Astrocyte (in vitro differentiated cells and primary cell): ENCODE data around the gene GRIK1. TPM values are rescaled to one million over a fixed set of nuclear protein-coding genes. Genes with fewer than 3 reads are reported as not detected.

Experiments
- DNase-seq: peaks from one replicate; pipeline ENCODE4 v3.0.0-alpha.2; 2010; ENCODE audit warnings: low read depth
- FAIRE-seq: peaks from 2 replicates; lab custom pipeline; 2011; peaks lifted over from hg19 to GRCh38; lab: Jason Lieb, UNC
- H2AFZ ChIP-seq: 2 replicates; pipeline ENCODE4 v1.6.0; 2012; ENCODE audit warnings: low read depth, low read length, inconsistent platforms
- H3K27ac ChIP-seq: 2 replicates; pipeline ENCODE4 v1.5.1; 2011; ENCODE audit warnings: low read depth, low read length, inconsistent platforms
- H3K27me3 ChIP-seq: 2 replicates; pipeline ENCODE4 v1.6.0; 2011; ENCODE audit warnings: low read length, inconsistent platforms; ENCODE audit not compliant: insufficient read depth
- H3K36me3 ChIP-seq: 2 replicates; pipeline ENCODE4 v1.5.1; 2011; ENCODE audit warnings: low read length, inconsistent platforms; ENCODE audit not compliant: insufficient read depth
- H3K4me1 ChIP-seq: 2 replicates; pipeline ENCODE4 v1.5.1; 2011; ENCODE audit warnings: low read length, inconsistent platforms; ENCODE audit not compliant: insufficient read depth
- H3K4me2 ChIP-seq: 2 replicates; pipeline ENCODE4 v1.6.0; 2012; ENCODE audit warnings: low read length, inconsistent platforms
- H3K4me3 ChIP-seq: 2 replicates; pipeline ENCODE4 v1.5.1; 2011; ENCODE audit warnings: low read depth, mild to moderate bottlenecking, low read length, inconsistent platforms; ENCODE audit not compliant: insufficient read depth
- H3K79me2 ChIP-seq: 2 replicates; pipeline ENCODE4 v1.6.0; 2012; ENCODE audit warnings: mild to moderate bottlenecking, low read length, inconsistent platforms; ENCODE audit not compliant: insufficient read depth
- H3K9ac ChIP-seq: 2 replicates; pipeline ENCODE4 v1.6.0; 2012; ENCODE audit warnings: mild to moderate bottlenecking, low read length, inconsistent platforms
- H3K9me3 ChIP-seq: 2 replicates; pipeline ENCODE4 v1.5.1; 2012; ENCODE audit warnings: low read depth, mild to moderate bottlenecking, low read length, inconsistent platforms; ENCODE audit not compliant: insufficient read depth
- H4K20me1 ChIP-seq: 2 replicates; pipeline ENCODE4 v1.6.0; 2012; ENCODE audit warnings: low read length, inconsistent platforms; ENCODE audit not compliant: insufficient read depth
- H3K27ac Mint-ChIP-seq: one replicate; pipeline ENCODE4 v1.8.0; 2021; ENCODE audit warnings: mild to moderate bottlenecking, mixed read lengths; ENCODE audit not compliant: unreplicated experiment
- H3K27me3 Mint-ChIP-seq: one replicate; pipeline ENCODE4 v1.8.0; 2021; ENCODE audit warnings: low read depth, mixed read lengths; ENCODE audit not compliant: unreplicated experiment
- H3K36me3 Mint-ChIP-seq: one replicate; pipeline ENCODE4 v1.8.0; 2021; ENCODE audit warnings: low read depth, mixed read lengths; ENCODE audit not compliant: unreplicated experiment
- H3K4me1 Mint-ChIP-seq: one replicate; pipeline ENCODE4 v1.8.0; 2021; ENCODE audit warnings: low read depth, mixed read lengths; ENCODE audit not compliant: unreplicated experiment
- H3K4me3 Mint-ChIP-seq: one replicate; pipeline ENCODE4 v1.8.0; 2021; ENCODE audit warnings: mild to moderate bottlenecking, moderate library complexity, mixed read lengths; ENCODE audit not compliant: unreplicated experiment
- H3K9me3 Mint-ChIP-seq: one replicate; pipeline ENCODE4 v1.8.0; 2021; ENCODE audit warnings: mild to moderate bottlenecking, mixed read lengths; ENCODE audit not compliant: unreplicated experiment
- EZH2 ChIP-seq: IDR thresholded peaks from 2 replicates; pipeline ENCODE4 v1.6.1; 2012; ENCODE audit warnings: mild to moderate bottlenecking, low read length, inconsistent platforms; ENCODE audit not compliant: insufficient read depth
- total RNA-seq: library from RNA; stranded (reverse); gene quantifications from 2 replicates; pipeline ENCODE4 v1.2.1, GENCODE V29; 2021
- TF ChIP-seq, protein P1 (sequence below): IDR thresholded peaks from 2 replicates; pipeline ENCODE4 v1.5.1; 2011; ENCODE audit warnings: low read depth, mild to moderate bottlenecking, inconsistent platforms, low read length, moderate library complexity; ENCODE audit not compliant: insufficient read depth

The GRIK1 gene
- total RNA-seq, 1 donor from 2014 or later: not detected

GRCh38 chr21:29953690-29954089 lies 13.9 kb upstream of the GRIK1 start:
- no peaks in the 10 kb centered on the region for H3K27me3 ChIP-seq
- H3K9ac ChIP-seq: no peak overlapping the region
- Mint-ChIP-seq H3K4me1 (no peaks in the 10 kb centered on the region), H3K27ac (no peak overlapping the region), H3K4me3 (no peak overlapping the region), H3K9me3 (no peaks in the 10 kb centered on the region), H3K36me3 (no peaks in the 10 kb centered on the region), H3K27me3 (no peaks in the 10 kb centered on the region)
- no peaks in the 10 kb centered on the region for H3K79me2 ChIP-seq
- H3K4me2 ChIP-seq: no peak overlapping the region
- no peak overlapping the region for H2AFZ ChIP-seq
- H4K20me1 ChIP-seq: no peaks in the 10 kb centered on the region
- H3K27ac ChIP-seq: no peak overlapping the region
- H3K36me3 ChIP-seq: no peaks in the 10 kb centered on the region
- TF ChIP-seq, protein P1, sequence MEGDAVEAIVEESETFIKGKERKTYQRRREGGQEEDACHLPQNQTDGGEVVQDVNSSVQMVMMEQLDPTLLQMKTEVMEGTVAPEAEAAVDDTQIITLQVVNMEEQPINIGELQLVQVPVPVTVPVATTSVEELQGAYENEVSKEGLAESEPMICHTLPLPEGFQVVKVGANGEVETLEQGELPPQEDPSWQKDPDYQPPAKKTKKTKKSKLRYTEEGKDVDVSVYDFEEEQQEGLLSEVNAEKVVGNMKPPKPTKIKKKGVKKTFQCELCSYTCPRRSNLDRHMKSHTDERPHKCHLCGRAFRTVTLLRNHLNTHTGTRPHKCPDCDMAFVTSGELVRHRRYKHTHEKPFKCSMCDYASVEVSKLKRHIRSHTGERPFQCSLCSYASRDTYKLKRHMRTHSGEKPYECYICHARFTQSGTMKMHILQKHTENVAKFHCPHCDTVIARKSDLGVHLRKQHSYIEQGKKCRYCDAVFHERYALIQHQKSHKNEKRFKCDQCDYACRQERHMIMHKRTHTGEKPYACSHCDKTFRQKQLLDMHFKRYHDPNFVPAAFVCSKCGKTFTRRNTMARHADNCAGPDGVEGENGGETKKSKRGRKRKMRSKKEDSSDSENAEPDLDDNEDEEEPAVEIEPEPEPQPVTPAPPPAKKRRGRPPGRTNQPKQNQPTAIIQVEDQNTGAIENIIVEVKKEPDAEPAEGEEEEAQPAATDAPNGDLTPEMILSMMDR: no peak
- no peak for TF ChIP-seq EZH2
- no peaks in the 10 kb centered on the region for H3K9me3 ChIP-seq
- FAIRE-seq (no peak), DNase-seq (no peak)
- no peak overlapping the region for H3K4me3 ChIP-seq
- H3K4me1 ChIP-seq: no peaks in the 10 kb centered on the region

DNA sequence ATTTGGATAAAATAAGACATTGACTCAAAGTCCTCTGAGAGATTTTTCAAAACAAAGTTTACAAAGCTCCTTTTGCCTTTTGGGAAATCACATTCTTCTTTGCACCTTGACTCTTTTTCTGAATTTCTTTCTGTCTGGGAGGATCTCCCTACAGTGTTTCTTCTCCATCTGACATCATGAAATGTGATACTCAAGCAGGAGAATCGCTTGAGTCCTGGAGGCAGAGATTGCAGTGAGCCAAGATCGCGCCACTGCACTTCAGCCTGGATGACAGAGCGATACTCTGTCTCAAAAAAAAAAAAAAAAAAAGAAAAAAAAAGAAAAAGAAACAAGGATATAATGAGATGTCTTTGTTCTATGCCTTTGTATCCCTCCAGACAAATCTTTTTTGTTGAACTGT lies 13.3 kb upstream of the GRIK1 start:
- H3K27ac Mint-ChIP-seq: no peak overlapping the region
- Histone ChIP-seq H4K20me1 (no peaks in the 10 kb centered on the region), H3K27me3 (no peaks in the 10 kb centered on the region), H3K9me3 (no peaks in the 10 kb centered on the region), H3K4me3 (no peak overlapping the region), H3K4me1 (no peaks in the 10 kb centered on the region), H3K27ac (no peak overlapping the region), H3K79me2 (no peaks in the 10 kb centered on the region), H2AFZ (no peak overlapping the region), H3K9ac (no peak overlapping the region), H3K4me2 (no peak overlapping the region), H3K36me3 (no peaks in the 10 kb centered on the region)
- no peak for TF ChIP-seq EZH2
- TF ChIP-seq, protein P1: no peak
- no peaks in the 10 kb centered on the region for H3K36me3 Mint-ChIP-seq
- no peaks in the 10 kb centered on the region for H3K9me3 Mint-ChIP-seq
- H3K27me3 Mint-ChIP-seq: no peaks in the 10 kb centered on the region
- no peak overlapping the region for H3K4me3 Mint-ChIP-seq
- no peak for FAIRE-seq
- no peak for DNase-seq
- H3K4me1 Mint-ChIP-seq: no peaks in the 10 kb centered on the region

- no peak overlapping the region for H3K4me3 ChIP-seq
- H3K36me3 Mint-ChIP-seq: no peaks in the 10 kb centered on the region
- H3K27me3 ChIP-seq: peaks cover 2% of the 10 kb centered on the region
- no peak overlapping the region for H3K27ac Mint-ChIP-seq
- H4K20me1 ChIP-seq: no peaks in the 10 kb centered on the region
- H3K4me2 ChIP-seq: no peak overlapping the region
- no peaks in the 10 kb centered on the region for H3K27me3 Mint-ChIP-seq
- H3K27ac ChIP-seq: no peak overlapping the region
- no peaks in the 10 kb centered on the region for H3K4me1 ChIP-seq
- no peak overlapping the region for H2AFZ ChIP-seq
- TF ChIP-seq, protein P1: no peak
- no peak for TF ChIP-seq EZH2
- no peak overlapping the region for H3K4me3 Mint-ChIP-seq
- no peak overlapping the region for H3K9ac ChIP-seq
- DNase-seq: no peak
- H3K79me2 ChIP-seq: no peaks in the 10 kb centered on the region
- no peaks in the 10 kb centered on the region for H3K9me3 Mint-ChIP-seq
- no peaks in the 10 kb centered on the region for H3K9me3 ChIP-seq
- no peak for FAIRE-seq
- H3K4me1 Mint-ChIP-seq: no peaks in the 10 kb centered on the region
- H3K36me3 ChIP-seq: no peaks in the 10 kb centered on the region
Measured at GRCh38 chr21:29951911-29952310, 12.1 kb upstream of the GRIK1 start.
